NT2/D1 (cell line): Measurements from ENCODE around the gene PPFIA2.

Experiments
- DNase-seq: peaks from one replicate; pipeline ENCODE4 v3.0.0-alpha.2; 2011; ENCODE audit warnings: low read depth, low spot score
- H3K27me3 ChIP-seq: 2 replicates; pipeline ENCODE4 v1.6.0; 2011; ENCODE audit warnings: mild to moderate bottlenecking; ENCODE audit not compliant: insufficient read length, insufficient read depth
- H3K36me3 ChIP-seq: 2 replicates; pipeline ENCODE4 v1.6.1; 2011; ENCODE audit warnings: mild to moderate bottlenecking, low read length, mixed read lengths; ENCODE audit not compliant: insufficient read depth, insufficient read length
- H3K4me1 ChIP-seq: 2 replicates; pipeline ENCODE4 v1.5.1; 2011; ENCODE audit not compliant: insufficient read depth, insufficient read length
- H3K4me3 ChIP-seq: 2 replicates; pipeline ENCODE4 v1.5.1; 2011; ENCODE audit warnings: low read depth; ENCODE audit not compliant: insufficient read length
- H3K9ac ChIP-seq: 2 replicates; pipeline ENCODE4 v1.6.0; 2011; ENCODE audit warnings: low read depth; ENCODE audit not compliant: insufficient read length
- H3K9me3 ChIP-seq: 2 replicates; pipeline ENCODE4 v1.5.1; 2011; ENCODE audit warnings: mild to moderate bottlenecking, low read length; ENCODE audit not compliant: insufficient read depth
- SUZ12 ChIP-seq: IDR thresholded peaks from 2 replicates; pipeline ENCODE4 v1.6.1; 2011; ENCODE audit not compliant: insufficient read length, insufficient read depth; ENCODE audit errors: extremely low read depth
- YY1 ChIP-seq: IDR thresholded peaks from 2 replicates; pipeline ENCODE4 v1.6.1; 2011; ENCODE audit not compliant: insufficient read length, insufficient read depth
- ZNF274 ChIP-seq: IDR thresholded peaks from 2 replicates; pipeline ENCODE4 v1.6.1; 2011; ENCODE audit warnings: mild to moderate bottlenecking, low read depth, low read length

The PPFIA2 gene

DNA sequence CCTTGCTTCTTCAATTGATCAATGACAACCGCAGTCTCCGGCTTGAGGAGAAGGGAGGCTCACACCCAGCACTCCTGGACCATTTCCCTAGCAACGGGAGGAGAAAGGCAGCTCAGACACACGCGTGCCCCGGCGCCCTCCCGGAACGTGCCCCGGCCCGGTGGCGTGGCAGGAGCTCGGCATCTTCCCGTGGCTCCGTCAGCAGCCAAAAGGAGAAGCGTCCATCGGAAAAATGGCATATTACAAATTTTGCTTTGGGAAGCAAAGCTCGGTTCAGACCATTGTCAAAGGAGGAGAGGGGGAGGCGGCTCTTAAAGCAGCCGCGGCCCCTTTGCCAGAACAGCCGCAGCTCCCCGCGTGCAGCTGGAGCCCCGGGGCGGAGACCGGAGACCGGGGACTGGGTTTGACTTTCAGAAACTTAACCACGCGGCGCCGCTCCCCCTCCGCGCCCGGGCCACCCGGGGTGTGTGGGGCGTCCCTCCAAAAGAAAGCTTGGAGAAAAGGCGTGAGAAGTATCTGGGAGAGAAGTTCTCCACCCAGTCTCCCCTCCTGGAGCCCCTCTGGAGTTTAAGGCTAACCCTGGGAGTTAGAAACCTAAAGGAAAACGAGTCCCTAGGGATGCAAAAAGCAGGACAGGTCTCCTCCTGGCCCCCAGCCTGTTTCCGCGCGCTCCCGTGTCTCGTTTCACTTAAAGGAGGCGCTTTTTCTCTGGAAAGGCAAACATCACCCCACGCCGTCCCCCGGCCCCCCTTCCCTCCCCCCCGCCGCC lies 545 bp downstream of the PPFIA2 start:
- DNase-seq = peak; percentile 16
- no peaks in the 10 kb centered on the region for H3K9me3 ChIP-seq
- peaks cover 42% of the 10 kb centered on the region for H3K27me3 ChIP-seq
- peak overlapping the region; percentile 83 for H3K4me3 ChIP-seq
- H3K9ac ChIP-seq = peak overlapping the region; percentile 64
- H3K4me1 ChIP-seq = no peaks in the 10 kb centered on the region
- H3K36me3 ChIP-seq = no peaks in the 10 kb centered on the region
- no peak for TF ChIP-seq SUZ12
- TF ChIP-seq YY1 = no peak
- TF ChIP-seq ZNF274 = no peak

DNA sequence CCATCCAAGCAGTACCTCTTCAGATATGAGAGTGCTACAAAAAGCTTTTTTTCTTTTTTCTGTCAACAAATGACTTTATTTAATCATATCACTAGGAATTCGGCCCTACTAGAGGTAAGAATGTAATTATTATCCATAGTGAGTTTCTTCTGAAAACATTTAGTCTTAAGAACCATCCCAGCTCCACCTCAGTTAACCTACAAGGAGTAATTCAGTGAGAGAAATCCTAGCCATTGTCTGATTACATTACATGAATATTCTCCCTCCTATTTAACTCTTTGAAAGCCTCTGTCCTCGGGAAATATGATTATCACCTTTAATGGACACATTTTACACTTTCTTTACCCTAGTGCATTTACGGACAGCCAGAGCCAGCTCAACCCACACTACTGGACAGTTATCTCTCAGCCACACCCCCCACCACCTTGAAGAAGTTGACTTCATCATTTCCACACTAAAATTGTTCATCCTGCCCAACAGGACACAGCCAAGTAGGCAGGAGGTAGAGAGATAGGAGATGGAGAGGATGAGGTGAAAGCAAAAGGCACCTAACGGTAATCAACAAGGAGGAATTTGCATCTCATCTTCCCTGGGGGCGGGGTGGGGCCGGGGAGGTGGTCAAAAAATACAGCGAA lies 1.3 kb downstream of the PPFIA2 start:
- DNase-seq = no peak
- Histone ChIP-seq H3K9ac (peak overlapping the region; percentile 56), H3K27me3 (peaks cover 42% of the 10 kb centered on the region), H3K4me1 (no peaks in the 10 kb centered on the region), H3K36me3 (no peaks in the 10 kb centered on the region), H3K9me3 (no peaks in the 10 kb centered on the region), H3K4me3 (peak overlapping the region; percentile 83)
- TF ChIP-seq SUZ12 (no peak), YY1 (no peak), ZNF274 (no peak)

DNA sequence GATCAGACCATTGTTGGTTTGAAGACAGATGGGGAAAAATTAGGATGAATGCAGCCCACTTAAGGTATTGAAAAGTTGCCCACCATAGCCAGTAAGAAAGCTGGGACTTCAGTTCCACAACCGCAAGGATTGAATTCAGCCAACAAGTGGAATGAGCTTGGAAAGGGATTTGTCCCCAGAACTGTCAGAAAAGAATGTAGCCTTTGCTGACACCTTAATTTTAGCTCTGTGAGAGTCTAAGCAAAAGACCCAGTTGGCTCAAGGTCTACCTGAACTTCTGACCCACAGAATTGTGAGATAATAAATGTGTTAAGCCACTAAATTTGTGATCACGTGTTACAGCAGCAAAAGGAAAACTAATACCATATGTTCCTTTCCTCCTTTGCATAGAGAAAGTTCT lies 29.4 kb downstream of the PPFIA2 start:
- no peaks in the 10 kb centered on the region; the same call in 1 of the 2 replicates for H3K9me3 ChIP-seq
- H3K4me3 ChIP-seq = no peak overlapping the region
- H3K9ac ChIP-seq = no peak overlapping the region
- no peaks in the 10 kb centered on the region for H3K27me3 ChIP-seq
- no peaks in the 10 kb centered on the region for H3K4me1 ChIP-seq
- DNase-seq = no peak
- TF ChIP-seq ZNF274 (no peak), YY1 (no peak), SUZ12 (no peak)
- H3K36me3 ChIP-seq = no peaks in the 10 kb centered on the region

DNA sequence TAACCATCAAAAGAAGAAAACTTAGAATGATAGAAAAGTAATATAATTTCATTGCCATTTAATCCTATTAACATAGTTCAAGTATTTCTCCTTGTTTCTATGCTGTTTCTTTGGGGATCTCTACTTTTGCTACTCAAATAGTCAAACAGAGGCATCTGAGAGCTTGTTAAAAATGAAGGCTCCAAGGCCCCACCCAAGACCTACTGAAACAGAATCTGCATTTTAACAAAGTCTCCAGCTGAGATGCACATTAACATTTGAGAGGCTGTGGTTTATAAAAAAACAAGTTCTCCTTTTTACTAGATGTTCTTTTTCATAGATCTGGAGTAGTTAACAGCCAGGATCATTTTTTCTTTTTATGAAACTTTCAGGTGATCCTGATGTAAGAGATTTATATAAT lies 31.8 kb downstream of the PPFIA2 start:
- no peaks in the 10 kb centered on the region for H3K36me3 ChIP-seq
- H3K9ac ChIP-seq = no peak overlapping the region
- no peaks in the 10 kb centered on the region for H3K27me3 ChIP-seq
- TF ChIP-seq ZNF274 (no peak), SUZ12 (no peak), YY1 (no peak)
- no peaks in the 10 kb centered on the region for H3K4me1 ChIP-seq
- DNase-seq = peak; percentile 15
- H3K9me3 ChIP-seq = no peaks in the 10 kb centered on the region; the same call in 1 of the 2 replicates
- H3K4me3 ChIP-seq = no peak overlapping the region

DNA sequence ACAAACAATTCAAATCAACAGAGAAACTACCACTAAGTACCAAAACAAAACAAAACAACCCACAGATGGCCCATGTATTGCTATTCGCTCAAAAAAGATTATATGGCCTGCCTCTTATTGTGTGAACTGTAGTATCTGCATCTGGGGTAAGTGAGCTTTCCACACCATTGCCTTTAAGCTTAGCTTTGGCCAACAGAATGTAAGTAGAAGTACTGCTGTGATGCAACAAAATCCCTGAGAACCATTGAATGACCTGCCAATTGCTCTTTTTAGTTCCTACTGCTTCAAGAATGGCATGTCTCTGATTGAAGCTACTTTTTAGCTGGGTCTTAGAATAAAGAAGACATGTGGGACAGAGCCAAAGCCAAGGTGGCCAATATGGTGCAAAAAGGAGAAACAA lies 32.5 kb downstream of the PPFIA2 start:
- no peak overlapping the region for H3K4me3 ChIP-seq
- H3K36me3 ChIP-seq = no peaks in the 10 kb centered on the region
- no peaks in the 10 kb centered on the region; the same call in 1 of the 2 replicates for H3K9me3 ChIP-seq
- H3K9ac ChIP-seq = no peak overlapping the region
- no peak for DNase-seq
- H3K4me1 ChIP-seq = no peaks in the 10 kb centered on the region
- H3K27me3 ChIP-seq = no peaks in the 10 kb centered on the region
- no peak for TF ChIP-seq YY1
- no peak for TF ChIP-seq ZNF274
- no peak for TF ChIP-seq SUZ12

DNA sequence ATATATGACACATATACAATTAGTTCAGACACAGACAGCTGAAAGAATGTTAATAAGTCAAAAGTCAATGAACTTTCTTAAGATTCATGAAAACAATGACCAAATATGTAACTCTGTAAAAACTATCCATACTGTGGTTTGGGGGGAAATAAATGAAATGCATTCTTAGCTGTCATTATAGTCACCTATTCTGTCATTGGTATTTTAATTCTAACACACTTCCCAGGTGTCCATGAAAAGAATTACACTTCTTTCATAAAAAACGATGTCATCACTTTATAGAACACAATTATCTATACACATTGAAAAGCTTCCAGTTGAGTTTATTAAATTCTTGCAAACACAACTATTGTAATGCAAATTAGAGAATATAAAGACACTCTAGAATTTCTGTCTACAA lies 35.8 kb downstream of the PPFIA2 start:
- TF ChIP-seq SUZ12 (no peak), ZNF274 (no peak), YY1 (no peak)
- Histone ChIP-seq H3K4me3 (no peak overlapping the region), H3K27me3 (no peaks in the 10 kb centered on the region), H3K36me3 (no peaks in the 10 kb centered on the region), H3K9me3 (no peaks in the 10 kb centered on the region), H3K9ac (no peak overlapping the region), H3K4me1 (no peaks in the 10 kb centered on the region)
- DNase-seq = no peak

DNA sequence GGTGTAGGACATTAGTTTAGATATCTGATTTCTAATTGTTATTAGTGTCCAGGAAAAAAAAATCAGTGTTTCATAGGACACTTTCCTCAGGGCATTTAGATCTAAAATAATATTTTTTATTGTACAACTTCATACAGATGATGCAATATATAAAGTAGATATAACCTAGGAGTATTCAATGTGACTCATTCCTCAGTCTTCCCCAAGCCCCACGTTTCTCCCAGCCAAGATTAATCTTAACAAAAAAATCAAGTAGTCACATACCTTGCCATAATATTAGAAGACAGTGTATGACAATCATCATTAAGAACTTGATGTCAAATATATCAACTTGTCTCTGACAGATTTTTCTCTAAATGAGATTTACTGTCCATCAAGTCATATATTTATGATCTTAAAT lies 37.1 kb downstream of the PPFIA2 start:
- no peak for TF ChIP-seq SUZ12
- H3K4me1 ChIP-seq = no peaks in the 10 kb centered on the region
- H3K36me3 ChIP-seq = no peaks in the 10 kb centered on the region
- no peaks in the 10 kb centered on the region for H3K27me3 ChIP-seq
- H3K9me3 ChIP-seq = no peaks in the 10 kb centered on the region
- no peak overlapping the region for H3K9ac ChIP-seq
- H3K4me3 ChIP-seq = no peak overlapping the region
- DNase-seq = no peak

DNA sequence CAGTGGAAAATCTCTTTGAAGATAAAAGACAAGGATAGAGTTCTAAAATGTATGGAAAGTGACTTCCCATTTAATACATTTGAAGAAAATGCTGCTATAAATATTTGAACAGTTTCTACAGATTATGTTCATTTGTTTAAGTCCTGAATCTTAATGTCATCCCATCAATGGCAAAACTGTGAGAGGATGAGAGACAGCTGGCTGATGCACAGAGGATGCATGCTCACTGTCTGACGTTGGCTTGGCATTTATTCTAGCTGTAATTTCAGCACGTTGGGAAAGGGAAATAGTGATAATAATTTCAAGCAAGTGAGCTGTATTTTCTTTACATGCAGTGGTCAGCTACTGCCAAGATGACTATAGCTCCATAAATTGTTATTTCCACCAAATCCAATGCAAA lies 40.5 kb downstream of the PPFIA2 start:
- H3K9ac ChIP-seq = no peak overlapping the region
- H3K4me3 ChIP-seq = no peak overlapping the region
- no peaks in the 10 kb centered on the region for H3K4me1 ChIP-seq
- no peaks in the 10 kb centered on the region for H3K9me3 ChIP-seq
- H3K27me3 ChIP-seq = no peaks in the 10 kb centered on the region
- TF ChIP-seq YY1 = no peak
- no peak for TF ChIP-seq ZNF274
- TF ChIP-seq SUZ12 = no peak
- no peaks in the 10 kb centered on the region for H3K36me3 ChIP-seq
- DNase-seq = no peak
